Upper lobe of left lung (tissue), 4 donors: ENCODE data around the gene STK10.

ENCODE experiments used
- EP300 ChIP-seq, 4 donors: sonication (generic); formaldehyde crosslinking; IDR thresholded peaks; one replicate each; pipeline ENCODE4 v1.5.1; 2017; ENCODE audit warnings: antibody characterized with exemption in 4 of 4, control low read depth in 2 of 4
- POLR2A ChIP-seq, 4 donors: fragments of 450-650 bp; IDR thresholded peaks; one replicate each; pipeline ENCODE4 v1.5.1; 2016 to 2017; ENCODE audit warnings: antibody characterized with exemption in 4 of 4, mild to moderate bottlenecking in 2 of 4
- POLR2AphosphoS5 ChIP-seq, 2 donors: sonication (generic); formaldehyde crosslinking; IDR thresholded peaks; one replicate each; pipeline ENCODE4 v1.5.1; 2017; ENCODE audit warnings: antibody characterized with exemption in 2 of 2
- TF ChIP-seq, protein P1 (sequence below), 6 experiments: fragments of 450-650 bp in 4 of 6; fragments of 200-600 bp in 2 of 6; sonication (generic) in 2 of 6; IDR thresholded peaks; one replicate each; pipeline ENCODE4 v1.5.1; 2016 to 2019; ENCODE audit warnings: antibody characterized with exemption in 6 of 6

DNA sequence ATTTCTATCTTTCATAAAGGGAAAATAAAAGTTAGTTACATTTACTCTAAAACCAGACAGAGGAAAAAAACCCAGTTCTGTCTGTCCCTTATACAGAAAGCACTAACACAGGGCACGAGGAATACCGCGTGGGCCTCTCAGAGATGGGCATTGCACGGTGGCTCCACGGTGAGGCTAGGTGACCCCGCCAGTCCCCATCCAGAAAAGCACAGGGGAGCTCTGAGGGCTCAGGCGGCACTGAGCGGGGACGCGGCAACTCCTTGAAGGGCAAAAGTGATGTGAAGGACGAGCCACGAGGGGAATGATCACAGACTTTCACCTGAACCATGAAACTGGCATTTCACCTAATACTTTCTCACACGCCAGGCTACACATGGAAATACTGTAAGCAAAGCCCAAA lies 145.8 kb downstream of the STK10 start:
- TF ChIP-seq, protein P1, sequence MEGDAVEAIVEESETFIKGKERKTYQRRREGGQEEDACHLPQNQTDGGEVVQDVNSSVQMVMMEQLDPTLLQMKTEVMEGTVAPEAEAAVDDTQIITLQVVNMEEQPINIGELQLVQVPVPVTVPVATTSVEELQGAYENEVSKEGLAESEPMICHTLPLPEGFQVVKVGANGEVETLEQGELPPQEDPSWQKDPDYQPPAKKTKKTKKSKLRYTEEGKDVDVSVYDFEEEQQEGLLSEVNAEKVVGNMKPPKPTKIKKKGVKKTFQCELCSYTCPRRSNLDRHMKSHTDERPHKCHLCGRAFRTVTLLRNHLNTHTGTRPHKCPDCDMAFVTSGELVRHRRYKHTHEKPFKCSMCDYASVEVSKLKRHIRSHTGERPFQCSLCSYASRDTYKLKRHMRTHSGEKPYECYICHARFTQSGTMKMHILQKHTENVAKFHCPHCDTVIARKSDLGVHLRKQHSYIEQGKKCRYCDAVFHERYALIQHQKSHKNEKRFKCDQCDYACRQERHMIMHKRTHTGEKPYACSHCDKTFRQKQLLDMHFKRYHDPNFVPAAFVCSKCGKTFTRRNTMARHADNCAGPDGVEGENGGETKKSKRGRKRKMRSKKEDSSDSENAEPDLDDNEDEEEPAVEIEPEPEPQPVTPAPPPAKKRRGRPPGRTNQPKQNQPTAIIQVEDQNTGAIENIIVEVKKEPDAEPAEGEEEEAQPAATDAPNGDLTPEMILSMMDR (IDR thresholded peaks at IDR 0.05): no peak
- TF ChIP-seq POLR2A (IDR thresholded peaks at IDR 0.05) (no peak), POLR2AphosphoS5 (IDR thresholded peaks at IDR 0.05) (no peak), EP300 (IDR thresholded peaks at IDR 0.05) (no peak)
